Glomerular visceral epithelial cell (primary cell): ENCODE results near the gene HEXIM1.

Experiments
- DNase-seq: peaks from one replicate; pipeline ENCODE4 v3.0.0-alpha.2; 2016; ENCODE audit errors: extremely low spot score

HEXIM1 gene, protein sequence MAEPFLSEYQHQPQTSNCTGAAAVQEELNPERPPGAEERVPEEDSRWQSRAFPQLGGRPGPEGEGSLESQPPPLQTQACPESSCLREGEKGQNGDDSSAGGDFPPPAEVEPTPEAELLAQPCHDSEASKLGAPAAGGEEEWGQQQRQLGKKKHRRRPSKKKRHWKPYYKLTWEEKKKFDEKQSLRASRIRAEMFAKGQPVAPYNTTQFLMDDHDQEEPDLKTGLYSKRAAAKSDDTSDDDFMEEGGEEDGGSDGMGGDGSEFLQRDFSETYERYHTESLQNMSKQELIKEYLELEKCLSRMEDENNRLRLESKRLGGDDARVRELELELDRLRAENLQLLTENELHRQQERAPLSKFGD

GRCh38 chr17:45148183-45149036 lies at the start of gene HEXIM1:
Gene HEXIM1 (plus strand): TSS chr17:45148475. CDS start chr17:45149191, 716 bp downstream.
- peak; percentile 100 for DNase-seq

GRCh38 chr17:45098869-45099616 lies 49.2 kb upstream of the HEXIM1 start:
- DNase-seq: peak; percentile 80

GRCh38 chr17:45101546-45101882 lies 46.8 kb upstream of the HEXIM1 start:
- no peak for DNase-seq

- no peak for DNase-seq
Measured at GRCh38 chr17:45101883-45102811, 46.1 kb upstream of the HEXIM1 start.

DNA sequence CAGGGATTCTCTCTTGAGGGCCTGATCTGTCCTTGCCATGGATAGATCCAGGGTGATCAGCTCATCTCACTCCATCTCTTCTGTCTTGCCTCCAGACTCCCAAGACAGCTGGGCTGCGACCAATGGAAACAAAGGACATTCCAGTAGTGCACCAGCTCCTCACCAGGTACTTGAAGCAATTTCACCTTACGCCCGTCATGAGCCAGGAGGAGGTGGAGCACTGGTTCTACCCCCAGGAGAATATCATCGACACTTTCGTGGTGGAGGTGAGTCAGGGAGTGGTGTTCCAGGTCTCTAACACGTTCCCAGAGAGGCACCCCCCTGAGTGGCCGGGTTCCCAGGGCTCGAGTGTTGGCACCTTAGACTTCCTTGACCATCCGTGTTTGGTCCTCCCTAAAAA lies 45.4 kb upstream of the HEXIM1 start:
- no peak for DNase-seq

- no peak for DNase-seq
Measured at GRCh38 chr17:45103269-45103795, 44.9 kb upstream of the HEXIM1 start.

- DNase-seq: no peak
Measured at GRCh38 chr17:45104029-45104428, 44.2 kb upstream of the HEXIM1 start.

- no peak for DNase-seq
Measured at GRCh38 chr17:45104497-45104896, 43.8 kb upstream of the HEXIM1 start.

- DNase-seq: no peak
Measured at GRCh38 chr17:45104907-45105624, 43.2 kb upstream of the HEXIM1 start.

DNA sequence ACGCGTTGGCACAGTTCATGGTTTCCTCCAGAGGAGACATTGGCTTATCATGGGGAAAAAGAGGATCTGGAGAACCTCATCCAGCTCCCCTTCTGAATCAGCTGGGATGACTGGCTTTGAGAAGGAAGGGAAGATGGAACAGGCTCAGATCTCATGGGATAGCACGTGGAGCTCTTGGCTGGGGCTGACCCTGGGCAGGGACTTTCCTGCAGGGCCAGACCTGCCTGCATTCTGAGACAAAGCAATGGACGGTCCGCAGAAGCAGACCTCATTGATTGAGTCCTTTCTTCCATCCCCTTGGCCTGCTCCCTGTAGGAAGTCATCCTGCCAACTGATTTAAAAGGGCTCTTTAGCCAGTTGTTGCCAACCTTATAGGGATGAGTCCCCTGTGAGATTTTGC lies 42.2 kb upstream of the HEXIM1 start:
- no peak for DNase-seq

- DNase-seq: no peak
Measured at GRCh38 chr17:45106582-45106981, 41.7 kb upstream of the HEXIM1 start.

DNA sequence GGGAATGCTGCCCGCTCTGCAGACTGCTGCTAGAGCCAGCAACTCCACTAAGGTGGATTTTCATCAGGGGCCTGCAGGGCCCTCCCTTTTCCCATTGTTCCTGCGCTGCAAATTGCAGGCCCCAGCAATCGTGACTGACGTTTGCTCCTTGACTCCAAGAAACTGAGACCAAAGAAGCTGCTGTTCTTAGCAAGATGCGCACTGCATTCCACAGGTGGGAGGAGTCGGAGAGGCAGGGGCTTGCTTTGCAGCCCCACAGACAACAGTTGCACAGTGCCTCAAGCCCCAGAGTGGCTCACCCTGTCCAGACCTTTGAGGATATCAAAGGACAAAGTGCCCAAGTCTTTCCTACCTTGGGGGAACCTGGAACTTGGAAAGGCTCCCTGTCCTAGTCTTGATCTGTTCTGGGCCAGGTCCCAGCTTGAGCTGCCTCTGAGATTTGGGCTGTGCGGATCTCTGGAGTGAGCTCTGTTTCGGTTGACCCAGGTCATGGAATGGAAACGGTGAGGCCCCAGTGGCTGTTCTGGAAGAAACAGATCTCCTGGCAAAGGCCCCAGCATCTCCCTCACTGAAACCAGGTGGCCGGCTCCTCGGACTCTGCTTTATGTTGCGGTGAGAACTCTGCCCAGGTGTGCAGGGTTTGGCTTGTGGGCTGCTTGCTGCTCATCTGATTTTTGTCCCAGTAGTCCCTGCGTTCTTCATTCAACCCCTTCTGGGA lies 40.8 kb upstream of the HEXIM1 start:
- DNase-seq: no peak

DNA sequence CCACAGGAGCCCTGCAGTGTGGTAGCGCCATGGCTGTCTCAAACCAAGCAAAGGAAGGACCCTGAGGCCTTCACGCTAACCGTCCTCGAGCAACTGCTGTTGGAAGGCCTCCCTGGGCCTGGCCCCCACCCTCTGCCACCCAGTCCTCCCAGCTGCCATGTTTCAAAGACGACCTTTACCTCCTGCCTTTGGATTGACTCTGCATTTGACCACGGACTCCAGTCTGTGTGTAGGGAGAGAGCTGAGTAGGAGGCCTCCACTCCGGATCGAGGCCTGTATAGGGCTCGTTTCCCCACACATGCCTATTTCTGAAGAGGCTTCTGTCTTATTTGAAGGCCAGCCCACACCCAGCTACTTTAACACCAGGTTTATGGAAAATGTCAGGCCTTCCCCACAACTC lies 40.2 kb upstream of the HEXIM1 start:
- DNase-seq: no peak

- DNase-seq: no peak
Measured at GRCh38 chr17:45108595-45109521, 39.4 kb upstream of the HEXIM1 start.

DNA sequence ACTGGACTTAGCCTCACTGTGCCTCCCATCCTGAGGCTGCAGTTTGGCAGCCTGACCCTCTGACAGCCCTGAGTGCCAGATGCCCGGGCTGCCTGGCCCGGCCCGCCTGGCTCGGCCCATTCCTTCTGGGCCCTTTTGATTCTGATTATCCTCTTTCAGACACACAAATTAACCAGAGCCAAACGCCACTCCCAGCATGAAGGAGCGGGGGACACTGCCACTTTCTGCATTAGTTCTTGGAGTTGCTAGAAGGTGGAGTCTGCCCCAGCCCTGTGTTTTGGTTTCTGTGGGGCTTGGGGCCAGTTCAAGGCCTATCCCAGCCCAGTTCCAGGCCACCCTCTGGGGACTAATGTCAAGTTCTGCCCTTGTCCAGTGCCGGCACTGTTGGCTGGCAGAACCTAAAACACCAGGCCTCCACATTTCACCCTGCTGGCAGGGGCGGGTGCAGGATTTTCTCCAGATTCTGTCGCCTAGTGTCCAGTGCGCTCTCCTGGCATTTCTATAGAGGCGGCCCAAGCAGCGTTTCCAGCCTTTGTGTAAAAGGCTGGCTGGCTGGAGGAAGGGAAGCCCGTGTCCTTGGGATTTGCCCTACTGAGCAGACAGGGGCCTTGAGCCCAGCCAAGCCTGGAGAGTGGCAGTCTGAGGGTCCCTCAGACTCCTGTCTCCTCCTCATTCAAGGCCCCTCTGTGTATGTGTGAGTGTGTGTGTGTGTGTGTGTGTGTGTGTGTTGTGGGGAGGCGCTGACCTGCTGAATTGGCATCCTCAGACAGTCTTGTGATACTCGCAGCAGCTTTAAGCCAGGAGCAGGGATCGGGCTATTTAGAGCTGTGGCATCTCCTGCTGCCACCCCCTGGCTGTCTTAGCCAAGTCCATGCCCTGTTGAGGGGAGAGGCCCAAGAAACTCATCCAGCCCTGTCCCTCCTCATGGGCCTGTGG lies 37.3 kb upstream of the HEXIM1 start:
- no peak for DNase-seq

DNA sequence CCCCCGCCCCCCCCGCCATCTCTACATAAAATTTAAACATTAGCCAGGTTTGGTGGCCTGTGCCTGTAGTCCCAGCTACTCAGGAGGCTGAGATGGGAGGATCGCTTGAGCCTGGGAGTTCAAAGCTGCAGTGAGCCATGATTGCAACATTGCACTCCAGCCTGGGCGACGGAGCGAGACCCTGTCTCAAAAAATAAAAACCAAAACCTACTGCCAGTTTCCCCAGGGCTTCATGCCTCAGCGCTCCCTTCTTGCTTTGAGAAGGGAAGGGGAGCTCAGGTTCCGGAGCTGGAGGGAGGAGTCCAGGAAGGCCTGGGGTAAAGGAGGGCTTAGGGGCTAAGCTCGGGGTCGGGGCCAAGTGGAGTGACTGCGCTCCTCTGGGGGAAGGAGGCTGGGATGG lies 36.4 kb upstream of the HEXIM1 start:
- no peak for DNase-seq
